ENCODE data around the gene HEBP2.

GRCh38 chr6:138464085-138464484 is 60.1 kb downstream of the HEBP2 start:
- TF ChIP-seq, protein P1, sequence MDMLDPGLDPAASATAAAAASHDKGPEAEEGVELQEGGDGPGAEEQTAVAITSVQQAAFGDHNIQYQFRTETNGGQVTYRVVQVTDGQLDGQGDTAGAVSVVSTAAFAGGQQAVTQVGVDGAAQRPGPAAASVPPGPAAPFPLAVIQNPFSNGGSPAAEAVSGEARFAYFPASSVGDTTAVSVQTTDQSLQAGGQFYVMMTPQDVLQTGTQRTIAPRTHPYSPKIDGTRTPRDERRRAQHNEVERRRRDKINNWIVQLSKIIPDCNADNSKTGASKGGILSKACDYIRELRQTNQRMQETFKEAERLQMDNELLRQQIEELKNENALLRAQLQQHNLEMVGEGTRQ (IDR thresholded peaks at IDR 0.05; ENCODE audit: low read depth, low read length): no peak
- TF ChIP-seq, protein P2, sequence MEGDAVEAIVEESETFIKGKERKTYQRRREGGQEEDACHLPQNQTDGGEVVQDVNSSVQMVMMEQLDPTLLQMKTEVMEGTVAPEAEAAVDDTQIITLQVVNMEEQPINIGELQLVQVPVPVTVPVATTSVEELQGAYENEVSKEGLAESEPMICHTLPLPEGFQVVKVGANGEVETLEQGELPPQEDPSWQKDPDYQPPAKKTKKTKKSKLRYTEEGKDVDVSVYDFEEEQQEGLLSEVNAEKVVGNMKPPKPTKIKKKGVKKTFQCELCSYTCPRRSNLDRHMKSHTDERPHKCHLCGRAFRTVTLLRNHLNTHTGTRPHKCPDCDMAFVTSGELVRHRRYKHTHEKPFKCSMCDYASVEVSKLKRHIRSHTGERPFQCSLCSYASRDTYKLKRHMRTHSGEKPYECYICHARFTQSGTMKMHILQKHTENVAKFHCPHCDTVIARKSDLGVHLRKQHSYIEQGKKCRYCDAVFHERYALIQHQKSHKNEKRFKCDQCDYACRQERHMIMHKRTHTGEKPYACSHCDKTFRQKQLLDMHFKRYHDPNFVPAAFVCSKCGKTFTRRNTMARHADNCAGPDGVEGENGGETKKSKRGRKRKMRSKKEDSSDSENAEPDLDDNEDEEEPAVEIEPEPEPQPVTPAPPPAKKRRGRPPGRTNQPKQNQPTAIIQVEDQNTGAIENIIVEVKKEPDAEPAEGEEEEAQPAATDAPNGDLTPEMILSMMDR (conservative IDR thresholded peaks at IDR 0.05; ENCODE audit: low read depth, low read length): no peak
